ENCODE results near the gene KIF1A.

DNA sequence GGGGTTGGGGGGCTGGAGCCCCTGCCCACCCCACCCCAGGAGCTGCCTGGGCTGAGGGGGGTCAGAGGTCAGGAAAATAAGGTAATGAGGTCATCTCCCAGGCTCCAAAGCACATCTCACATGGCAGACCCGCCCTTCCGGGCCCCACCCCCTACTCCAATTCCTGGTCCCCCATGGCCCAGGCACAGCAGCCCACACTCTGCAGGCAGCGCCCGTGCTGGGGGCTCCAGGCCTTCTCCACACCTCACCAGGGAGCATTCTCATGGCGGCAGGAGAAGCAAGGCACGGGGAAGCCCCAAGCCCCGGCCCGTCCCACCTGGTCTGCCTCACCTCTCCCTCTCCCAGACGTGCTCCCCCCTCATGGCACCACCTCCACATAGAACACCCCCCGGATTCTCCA, 84.5 kb downstream of the KIF1A start:
- TF ChIP-seq, protein P1, sequence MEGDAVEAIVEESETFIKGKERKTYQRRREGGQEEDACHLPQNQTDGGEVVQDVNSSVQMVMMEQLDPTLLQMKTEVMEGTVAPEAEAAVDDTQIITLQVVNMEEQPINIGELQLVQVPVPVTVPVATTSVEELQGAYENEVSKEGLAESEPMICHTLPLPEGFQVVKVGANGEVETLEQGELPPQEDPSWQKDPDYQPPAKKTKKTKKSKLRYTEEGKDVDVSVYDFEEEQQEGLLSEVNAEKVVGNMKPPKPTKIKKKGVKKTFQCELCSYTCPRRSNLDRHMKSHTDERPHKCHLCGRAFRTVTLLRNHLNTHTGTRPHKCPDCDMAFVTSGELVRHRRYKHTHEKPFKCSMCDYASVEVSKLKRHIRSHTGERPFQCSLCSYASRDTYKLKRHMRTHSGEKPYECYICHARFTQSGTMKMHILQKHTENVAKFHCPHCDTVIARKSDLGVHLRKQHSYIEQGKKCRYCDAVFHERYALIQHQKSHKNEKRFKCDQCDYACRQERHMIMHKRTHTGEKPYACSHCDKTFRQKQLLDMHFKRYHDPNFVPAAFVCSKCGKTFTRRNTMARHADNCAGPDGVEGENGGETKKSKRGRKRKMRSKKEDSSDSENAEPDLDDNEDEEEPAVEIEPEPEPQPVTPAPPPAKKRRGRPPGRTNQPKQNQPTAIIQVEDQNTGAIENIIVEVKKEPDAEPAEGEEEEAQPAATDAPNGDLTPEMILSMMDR (conservative IDR thresholded peaks at IDR 0.05; ENCODE audit: low read depth, low read length) = no peak
- no peak for TF ChIP-seq EZH2 (IDR thresholded peaks at IDR 0.05; ENCODE audit: low read length, unreplicated experiment)
